Kidney tubule cell (primary cell): ENCODE data around the gene STK17B.
"Not testable (repeated sequence)": the region's sequence is repeated elsewhere in the genome, so short reads cannot be mapped to it uniquely, and the experiment has no call there.

Experiments
- DNase-seq: peaks from one replicate; pipeline ENCODE4 v3.0.0-alpha.2; 2018; ENCODE audit warnings: low spot score

The STK17B gene

DNA sequence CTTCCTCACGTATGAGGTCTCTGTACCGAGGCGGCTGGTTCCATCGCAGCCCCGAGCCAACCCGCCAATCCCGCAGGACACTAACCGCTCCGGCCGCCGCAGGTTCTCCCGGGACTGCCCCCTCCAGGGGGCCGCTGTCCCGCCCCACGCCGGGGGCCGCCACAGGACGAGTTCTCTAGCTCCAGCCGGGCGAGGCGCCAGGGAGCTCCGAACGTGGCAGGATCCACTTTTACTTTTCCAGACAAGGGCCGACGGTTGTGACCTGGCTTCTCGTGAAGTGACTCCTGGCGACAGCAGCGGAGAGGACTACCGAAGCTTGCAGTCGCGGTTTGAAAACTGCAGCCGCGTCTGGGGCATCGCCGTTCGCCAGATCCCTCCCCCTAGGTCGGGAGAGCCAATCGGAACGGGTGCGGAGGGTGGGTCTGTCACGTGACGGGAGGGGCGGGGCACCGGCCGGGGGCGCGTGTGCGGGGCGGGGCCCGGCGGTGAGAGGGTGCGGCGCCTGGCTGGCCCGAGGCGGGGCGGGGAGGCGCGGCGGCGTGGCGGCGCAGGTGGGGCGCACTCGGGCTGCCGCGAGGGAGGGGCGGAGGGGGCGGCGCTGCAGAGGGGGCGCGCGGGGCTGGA, at the start of gene STK17B:
Gene STK17B, minus strand, starts transcription at position 331 of the 624 bp plus-strand sequence. CDS start 8,195 bp downstream, outside the sequence.
- DNase-seq, result peak; percentile 95

DNA sequence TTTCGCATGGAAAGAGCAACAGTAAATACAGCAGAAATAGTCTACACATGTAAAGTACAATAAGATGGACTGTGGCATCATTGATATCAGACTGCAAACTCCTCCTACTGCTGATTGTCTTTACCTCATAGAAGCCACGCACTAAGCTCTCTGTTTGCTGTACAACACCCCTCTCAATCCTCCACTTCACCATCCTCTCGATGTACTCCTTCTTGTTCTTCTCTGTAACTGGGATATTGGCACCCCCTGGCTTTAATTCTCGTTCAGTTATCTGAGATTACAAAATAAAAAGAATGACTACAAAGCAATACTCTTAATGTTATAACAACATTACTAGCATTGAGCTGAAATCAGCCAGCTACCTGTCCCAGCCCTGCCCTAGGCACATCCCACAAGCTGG, 49.3 kb upstream of the STK17B start:
- no peak for DNase-seq

DNA sequence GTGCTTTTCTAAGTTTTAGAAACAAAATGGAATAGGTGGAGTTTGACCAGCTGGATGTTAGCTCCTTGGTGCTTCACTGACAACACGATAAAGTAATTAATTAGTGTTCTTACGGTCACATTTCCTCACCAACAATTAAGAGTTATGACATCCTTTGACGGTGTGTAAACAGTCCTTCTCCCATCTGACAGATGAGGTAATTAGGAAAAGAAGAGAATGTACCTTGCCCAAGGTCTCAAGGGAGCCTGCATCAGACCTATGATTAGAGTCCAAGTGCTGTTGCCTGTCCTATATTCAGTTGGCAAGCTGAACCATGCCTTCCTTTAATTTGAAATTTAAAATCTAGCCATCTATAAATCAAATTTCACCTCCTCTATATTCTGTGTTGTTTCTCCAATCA, 48.3 kb upstream of the STK17B start:
- no peak for DNase-seq

DNA sequence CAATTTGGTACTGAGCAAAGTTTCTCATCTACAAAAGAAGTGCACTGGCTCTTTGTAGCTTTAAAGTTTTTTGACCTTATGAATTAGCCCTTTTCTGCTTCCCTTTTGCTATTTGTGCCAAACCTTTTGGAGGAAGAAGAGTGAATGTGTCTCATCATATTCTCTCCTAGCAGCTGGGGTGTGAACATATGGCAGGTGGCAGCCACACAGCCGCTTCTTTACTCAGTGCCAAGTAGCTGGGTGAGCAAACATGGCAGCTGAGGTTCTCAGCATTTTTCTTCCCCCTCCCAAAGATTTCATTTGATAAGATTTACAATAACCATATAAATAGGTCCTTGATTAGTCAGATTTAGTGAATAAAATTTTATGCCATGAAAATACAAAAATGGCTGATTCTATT, 46.7 kb upstream of the STK17B start:
- no peak for DNase-seq

DNA sequence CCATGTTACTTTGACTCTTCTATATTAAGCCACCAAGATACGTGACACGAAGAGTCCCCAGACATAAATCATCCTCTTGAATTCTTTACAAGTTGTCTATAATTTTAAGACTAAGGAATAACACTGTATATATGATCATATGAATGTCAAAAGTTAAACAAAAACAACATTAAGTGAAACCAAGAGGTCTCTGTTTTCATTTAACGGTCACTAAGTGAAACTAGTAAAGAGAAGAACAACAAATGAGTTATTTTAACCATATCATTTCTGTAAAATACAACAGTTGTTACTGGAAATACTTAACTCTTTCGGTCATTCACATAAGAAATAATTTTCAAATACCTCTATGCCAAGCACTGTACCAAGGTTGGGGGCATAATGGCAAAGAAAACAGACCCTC, 45.7 kb upstream of the STK17B start:
- DNase-seq, result no peak

DNA sequence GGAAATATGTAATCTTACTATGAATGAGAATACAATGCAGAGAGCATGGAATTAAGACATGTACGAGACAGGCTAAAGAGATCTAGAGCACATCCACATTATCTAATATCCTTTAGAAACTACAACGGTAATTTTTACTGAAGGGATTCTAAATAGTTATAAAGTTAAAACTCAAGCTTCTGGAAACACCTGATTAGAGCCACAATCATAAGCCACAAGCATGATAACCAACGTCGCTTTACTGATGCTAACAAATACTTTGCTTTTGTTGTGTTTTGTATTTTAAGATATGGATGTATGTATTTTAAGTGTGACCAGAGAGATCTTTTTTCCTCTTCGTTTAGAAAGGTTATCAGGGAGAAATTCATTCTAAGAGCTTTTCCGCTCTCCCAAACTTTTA, 44.0 kb upstream of the STK17B start:
- no peak for DNase-seq

DNA sequence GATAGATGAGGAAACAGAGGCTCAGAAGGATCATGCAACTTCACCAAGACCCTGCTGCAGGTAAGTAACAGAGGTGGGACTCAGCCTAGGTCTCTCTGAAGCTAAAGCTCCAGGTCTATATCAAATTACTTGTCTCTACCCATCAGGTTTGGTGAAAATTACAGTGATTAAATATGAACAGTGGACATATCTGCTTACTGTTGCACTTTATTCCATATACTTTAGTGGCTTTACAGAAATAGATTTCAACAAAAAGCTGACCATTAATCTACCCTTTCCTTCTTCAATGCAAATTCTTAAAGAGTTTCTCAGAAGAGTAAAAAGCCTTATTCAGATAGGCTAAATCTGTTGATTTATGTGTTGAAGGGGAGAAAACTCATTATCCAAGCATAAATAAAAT, 42.8 kb upstream of the STK17B start:
- no peak for DNase-seq

DNA sequence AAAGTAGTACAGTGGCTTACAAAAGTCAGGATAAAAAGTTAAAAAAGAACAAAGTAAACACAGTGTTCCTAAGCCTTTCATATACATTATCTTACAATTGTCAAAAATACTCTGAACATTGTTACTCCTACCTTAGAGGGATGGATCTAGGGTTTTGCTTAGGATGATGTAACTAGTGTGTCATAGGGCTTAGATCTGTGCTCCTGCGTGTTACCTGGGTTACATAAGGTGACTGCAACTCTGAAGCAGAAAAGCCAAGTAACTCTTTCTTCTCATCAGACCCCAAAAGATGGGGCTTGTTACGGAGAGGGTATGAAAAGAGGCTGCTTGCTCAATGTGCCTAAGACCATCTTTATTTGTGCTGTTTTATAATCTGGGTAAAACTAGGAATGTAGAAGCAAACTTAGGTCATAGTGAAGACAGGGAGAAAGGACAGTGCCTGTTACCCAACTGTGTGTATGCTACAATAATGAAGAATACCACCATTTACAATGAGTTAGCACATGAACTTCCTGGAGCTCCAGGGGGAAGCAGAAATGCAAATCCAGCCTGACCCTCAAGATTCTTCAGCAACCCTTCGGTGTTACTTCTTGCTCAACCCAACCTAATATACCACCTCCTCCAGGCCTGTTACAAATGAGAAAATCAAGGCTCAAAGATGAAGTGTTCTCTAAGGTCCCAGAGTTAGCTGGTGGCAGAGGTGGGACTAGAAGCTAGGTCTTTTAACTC, 42.0 kb upstream of the STK17B start:
- no peak for DNase-seq

DNA sequence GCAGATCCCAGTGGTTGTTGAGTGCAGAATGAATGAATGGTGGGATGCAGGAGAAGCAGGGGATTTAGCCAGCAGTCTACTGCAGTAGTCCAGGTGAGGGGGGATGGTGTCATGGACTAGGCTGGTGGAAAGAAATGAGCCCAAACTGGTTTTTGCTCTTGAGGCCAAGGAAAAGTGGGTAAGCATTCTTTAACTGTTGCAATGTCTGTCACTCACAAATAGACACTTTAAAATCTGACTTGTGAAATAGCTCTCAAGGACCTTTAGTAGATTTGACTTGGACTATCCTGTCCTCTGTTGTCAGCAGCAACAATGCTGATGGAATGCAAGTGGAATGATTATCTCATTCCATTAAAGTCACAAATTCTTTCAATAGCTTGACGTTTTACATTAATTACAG, 37.5 kb upstream of the STK17B start:
- DNase-seq, result peak; percentile 9

DNA sequence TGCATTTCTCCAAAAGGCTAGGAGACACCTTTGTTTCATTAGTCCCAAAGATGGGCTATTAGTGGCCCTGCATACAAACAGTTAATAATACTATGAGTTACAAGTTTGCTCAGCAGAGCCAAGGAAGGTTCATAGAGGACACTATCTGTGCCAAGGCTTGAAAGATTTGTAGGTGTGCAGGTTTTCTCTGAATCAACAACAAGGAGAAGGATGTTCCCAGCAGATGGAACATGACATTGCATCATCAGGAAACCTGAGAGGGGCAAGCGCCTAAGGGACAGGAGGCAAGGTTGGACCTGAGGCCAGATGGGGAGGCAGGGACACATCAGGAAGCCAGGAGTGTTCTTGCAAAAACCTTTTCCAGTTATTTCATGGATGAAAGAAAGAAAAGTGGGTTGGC, 35.4 kb upstream of the STK17B start:
- no peak for DNase-seq

DNA sequence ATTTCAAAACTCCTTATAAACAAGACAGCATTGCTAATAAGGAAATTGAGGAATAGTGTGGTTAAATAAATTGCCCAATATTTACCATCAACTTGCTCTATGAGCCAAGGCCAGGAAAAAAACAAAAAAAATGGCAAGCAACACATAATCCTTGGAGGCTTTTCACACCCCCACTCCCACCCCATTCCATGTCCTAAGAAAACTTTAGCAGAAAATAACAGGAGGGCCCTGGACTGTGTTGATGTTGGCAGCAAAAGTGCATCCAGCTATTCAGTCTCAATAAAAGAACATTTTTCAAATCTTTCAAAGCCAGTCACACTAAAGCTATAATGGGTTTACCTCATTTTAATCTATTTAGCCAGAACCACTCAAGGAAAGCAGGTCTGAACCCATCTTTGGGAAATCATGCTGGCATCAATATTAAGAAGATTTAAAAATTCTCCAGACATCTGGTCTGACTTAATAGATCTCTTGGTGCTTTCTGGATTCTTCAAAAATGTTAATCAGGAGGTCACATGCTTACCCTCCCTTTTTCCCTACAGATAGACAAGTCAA, 34.6 kb upstream of the STK17B start:
- DNase-seq, result no peak

DNA sequence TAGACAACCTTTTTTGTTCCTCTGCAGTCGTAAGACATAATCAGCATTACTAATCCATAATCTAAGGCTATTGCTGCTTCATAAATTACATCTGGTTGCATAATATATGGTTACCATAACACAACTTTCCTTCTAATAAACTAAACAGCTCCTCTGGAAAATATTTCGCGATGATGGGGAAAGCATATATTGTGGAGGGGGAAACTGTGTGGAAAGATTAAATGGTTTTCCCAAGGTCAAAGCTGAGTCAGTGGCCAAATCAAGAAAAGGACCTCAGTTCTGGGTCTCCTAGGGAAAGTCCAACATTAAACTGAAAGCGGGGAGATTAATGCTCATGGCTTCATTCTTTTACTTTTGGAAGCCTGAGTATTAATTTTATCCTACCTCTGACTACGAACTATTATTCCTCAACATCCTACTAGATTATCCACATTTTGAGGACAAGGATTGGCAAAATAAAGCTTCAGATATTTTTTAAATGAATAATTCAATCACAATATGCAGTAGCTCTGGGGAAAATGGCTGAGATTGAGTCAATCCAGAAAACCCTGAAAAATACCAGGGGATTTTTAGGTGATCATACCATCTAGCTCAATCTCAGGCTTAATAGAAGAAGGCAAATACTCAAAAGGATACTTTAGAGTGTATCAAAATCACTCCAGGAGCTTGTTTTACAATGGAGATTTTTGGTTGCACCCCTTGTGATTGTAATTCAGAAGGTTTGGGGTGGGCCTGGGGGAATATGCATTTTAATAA, 33.8 kb upstream of the STK17B start:
- no peak for DNase-seq

DNA sequence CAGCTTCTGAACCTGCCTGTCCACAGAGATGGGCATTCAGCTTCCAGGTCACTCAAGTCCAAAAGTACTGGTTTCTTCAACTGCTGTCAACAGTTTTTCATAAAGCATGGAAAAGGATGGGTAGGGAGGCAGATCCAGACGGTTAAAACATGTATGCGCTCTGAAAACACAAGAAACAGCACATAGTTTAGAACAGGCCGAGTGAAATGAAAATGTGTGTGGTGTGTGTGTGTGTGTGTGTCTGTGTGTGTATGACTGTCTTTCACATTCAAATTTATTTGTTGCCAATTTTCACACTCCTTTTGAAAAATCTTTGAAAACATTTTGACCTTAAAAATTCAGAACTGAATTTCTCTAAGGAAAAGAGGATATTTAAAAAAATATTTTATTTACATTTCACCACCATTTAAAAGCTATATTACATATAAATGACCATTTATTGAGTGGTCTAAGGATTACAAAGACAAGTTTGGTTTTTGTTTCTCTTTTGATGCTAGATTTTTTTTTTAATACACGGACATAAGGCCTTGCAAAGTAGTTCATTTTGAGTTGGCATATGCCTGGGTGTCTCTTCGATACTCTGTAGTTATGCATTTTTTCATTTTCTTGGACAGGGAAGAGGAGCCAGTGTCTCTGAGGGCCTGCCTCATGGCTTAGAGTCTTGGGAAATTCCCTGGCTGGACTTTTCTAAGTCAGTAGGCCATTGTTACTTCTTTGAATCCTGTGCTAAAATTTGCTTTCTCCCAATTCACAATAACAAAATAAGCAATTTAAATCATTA, 30.0 kb upstream of the STK17B start:
- no peak for DNase-seq

DNA sequence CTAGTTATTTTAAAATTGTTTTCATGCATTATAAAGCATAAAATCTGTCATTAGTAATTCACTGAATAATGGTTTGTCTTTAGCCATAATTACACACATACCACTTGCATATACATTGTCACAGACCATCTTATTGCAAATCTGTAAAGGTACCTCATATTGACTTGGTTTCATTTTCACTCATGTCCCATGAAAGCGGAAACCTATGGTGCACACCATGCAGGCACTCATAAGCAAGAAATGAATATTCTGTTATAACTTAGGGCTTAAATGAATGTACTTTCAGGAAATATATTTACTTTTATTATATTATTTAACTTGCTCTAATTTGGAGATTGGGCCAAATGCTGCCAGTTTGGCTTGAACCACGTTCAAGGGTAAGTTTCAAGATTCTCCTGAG, 29.2 kb upstream of the STK17B start:
- no peak for DNase-seq

DNA sequence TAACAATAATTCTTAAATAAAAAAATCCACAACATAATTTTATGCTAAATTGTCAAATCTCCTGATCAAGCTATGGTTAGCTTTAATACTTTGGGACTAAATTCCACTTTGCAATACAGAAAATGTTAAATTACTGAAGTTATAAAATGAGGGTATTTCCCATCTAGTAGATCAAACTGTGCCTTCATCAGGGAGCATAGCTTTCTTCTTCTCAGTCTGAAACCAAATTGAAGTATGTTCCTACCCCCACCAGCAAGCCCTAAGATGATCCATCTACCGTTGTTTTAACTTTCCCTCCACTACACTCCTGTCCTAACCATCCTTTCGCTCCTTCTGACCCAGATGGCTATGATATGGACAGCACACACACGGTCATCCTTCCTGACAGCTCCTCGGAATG, 24.4 kb upstream of the STK17B start:
- DNase-seq, result no peak

DNA sequence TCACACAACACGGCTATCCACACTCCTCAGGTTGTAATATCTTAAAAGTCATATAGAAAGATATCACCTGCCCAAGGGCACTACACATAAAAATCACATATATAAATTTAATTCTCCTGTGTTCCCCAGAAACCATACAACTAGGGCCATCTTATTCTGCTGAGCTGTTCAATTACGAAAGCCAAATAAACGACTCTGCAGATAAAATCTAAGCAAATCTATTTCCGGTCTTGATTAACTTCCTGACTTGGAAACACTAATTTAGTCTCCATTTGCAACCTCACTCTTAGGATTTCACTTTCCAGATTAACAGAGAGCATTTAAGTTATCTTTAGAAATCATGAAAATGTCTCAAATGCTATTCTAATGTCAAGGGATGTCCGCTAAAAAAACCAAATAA, 23.9 kb upstream of the STK17B start:
- DNase-seq, result no peak

DNA sequence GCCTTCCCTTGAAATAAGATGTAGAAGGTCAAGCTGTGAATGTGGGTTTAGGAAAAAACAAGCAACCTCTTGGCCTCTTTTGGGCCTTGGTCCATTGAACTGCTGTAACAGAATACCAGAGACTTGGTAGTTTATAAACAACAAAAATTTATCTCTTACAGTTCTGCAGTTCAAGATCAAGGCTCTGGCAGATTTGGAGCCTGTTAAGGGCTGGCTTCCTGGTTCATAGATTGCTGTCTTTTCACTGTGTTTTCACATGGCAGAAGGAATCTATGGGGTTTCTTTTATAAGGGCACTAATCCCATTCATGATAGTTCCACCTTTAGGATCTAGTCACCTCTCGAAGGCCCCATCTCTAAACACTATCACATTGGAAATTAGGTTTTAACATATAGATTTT, 20.2 kb upstream of the STK17B start:
- no peak for DNase-seq

DNA sequence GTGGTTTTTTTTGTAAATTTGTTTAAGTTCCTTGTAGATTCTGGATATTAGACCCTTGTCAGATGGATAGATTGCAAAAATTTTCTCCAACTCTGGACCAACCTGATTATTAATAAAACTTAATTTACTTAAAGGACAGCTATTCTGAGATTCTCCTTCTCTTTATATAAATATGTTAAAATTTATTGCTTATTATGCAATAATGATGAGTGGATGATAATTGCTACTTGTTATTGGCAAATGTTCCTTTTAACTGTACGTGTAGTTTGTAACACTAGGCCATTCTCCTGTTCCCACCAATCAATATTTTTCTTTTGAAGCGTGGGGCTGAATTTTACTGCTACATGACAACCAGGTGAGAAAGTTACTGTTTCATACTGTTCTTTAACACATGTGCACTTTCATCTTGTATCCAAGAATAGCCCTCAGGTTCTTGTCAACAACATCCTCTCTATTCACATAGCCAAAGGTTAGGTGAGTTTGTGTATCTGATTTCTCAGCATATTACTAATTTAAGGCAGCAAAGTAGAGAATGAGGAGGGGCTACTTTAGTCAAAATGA, 16.6 kb upstream of the STK17B start:
- no peak for DNase-seq

DNA sequence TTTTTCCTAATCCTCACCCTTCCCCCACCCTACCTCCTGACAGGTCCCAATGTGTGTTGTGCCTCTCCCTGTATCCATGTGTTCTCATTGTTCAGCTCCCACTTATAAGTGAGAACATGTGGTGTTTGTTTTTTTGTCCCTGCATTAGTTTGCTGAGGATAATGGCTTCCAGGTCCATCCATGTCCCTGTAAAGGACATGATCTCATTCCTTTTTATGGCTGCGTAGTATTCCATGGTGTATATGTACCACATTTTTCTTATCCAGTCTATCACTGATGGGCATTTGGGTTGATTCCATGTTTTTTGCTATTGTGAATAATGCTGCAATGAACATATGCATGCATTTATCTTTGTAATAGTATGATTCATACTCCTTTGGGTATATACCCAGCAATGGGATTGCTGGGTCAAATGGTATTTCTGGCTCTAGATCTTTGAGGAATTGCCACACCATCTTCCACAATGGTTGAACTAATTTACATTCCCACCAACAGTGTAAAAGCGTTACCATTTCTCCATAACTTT, 15.9 kb upstream of the STK17B start:
- DNase-seq, result not testable (repeated sequence)

DNA sequence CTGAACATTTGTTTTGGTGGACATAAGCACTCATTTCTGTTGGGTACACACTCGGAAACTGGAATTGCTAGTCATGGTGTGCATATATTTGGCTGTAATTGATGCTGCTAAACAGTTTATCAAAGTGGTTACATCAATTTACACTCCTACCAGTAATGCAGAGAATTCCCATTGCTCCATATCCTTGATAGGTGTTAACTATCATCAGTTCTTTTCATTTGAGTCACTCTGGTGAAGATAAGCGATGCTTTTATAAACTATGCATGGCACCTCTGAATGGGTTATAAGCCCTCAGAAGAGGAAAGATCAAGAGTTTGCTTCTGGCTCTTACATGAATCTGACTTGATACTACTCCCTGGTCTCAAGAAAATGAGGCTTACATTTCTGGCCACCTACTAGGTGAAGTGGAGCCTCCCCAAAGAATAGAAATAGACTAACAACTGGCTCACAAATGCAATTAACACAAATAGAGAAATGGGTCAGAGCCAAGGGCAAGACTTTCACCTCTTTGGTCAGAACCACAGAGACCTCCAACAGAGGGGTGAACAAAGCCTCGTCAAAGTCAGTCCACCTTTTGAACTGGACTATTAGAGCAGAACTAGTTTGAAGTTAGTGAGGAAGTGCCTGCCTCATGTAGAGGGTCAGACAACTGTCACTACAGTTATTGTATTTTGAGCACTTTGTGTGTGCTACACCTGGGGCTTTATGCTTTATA, 15.0 kb upstream of the STK17B start:
- no peak for DNase-seq

DNA sequence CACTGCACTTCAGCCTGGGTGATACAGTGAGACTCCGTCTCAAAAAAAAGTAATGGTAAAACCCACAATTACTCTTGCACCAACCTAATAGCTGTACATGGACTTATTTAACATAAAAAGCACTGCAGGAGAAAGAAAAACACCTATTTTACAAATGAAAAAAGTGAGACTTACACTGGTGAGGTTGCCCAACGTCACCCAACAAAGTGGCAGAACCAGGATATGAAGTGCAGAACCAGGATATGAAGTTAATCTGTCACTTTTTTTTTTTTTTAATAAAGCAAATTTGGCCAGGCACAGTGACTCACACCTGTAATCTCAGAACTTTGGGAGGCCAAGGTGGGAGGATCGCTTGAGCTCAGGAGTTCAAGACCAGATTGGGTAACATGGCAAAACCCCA, 13.5 kb upstream of the STK17B start:
- no peak for DNase-seq
